GM18511 (cell line): Measurements from ENCODE around the gene HDAC1.
A peak's percentile ranks its signal among the peaks of the same experiment; 100 is the strongest.
"Not testable (repeated sequence)": the region's sequence is repeated elsewhere in the genome, so short reads cannot be mapped to it uniquely, and the experiment has no call there.

Experiments
- ATAC-seq: cut with Tn5 transposase; IDR thresholded peaks from one replicate; pipeline ENCODE4 v1.9.1; 2021; ENCODE audit warnings: mild to moderate bottlenecking, moderate library complexity; ENCODE audit not compliant: unreplicated experiment

The HDAC1 gene

DNA sequence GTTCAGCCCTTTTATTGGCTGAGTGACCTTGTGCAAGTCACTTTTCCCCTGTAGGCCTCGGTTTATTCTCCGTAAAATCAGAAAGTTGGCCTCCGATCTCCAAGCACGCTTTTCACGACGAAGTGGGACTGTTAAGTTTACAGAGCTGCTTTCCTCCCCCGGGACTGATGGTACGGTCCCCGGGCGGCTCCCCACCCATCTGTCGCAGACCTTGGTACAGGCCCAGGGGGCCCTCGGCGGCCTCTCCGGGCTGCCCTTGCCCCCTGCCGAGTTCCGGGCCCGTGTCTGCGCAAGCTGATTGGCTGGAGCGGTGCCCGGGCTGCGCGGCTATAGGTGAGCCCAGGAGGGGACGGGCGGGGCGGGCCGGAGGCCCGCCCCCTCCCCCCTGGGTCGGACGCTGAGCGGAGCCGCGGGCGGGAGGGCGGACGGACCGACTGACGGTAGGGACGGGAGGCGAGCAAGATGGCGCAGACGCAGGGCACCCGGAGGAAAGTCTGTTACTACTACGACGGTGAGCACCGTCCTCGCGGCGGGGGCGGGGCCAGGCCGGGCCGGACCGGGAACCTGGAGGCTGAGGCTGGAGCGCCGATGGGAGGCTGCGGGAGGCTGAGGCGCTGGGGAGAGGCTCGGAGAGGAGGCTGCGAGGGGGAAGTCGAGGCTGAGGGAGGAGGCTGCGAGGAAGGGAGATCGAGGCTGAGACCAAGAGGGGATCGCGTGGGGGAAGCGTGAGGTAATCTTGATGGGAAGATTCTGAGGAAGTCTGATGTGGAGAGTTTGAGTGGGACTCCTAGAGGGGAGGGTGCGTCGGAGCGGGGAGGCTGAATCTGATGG lies at the start of gene HDAC1:
Gene HDAC1 (plus strand): TSS at position 376 of the 831 bp plus-strand sequence. CDS start 87 bp downstream, at position 463.
- peak; percentile 96 for ATAC-seq

DNA sequence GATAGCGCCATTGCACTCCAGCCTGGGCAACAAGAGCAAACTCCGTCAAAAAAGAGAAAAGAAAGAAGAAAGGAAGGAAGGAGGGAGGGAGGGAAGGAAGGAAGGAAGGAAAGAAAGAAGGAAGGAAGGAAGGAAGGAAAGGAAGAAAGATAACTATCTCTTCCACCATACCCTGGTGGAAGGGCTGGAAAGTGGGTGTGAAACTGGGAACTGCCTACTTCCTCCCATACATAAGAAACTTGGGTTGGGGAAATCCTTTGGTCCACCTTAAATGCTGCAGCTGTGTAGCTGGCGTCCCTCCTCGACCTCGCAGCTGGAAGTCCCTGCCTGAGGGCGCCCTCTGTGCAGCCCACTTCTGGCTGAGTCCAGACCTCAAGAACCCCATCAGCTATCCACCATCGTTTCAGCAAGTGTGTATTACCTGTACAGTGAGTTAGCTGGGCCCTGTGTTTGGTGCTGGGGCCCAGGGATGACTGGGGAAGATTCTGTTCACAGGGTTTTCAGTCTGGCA lies 49.5 kb upstream of the HDAC1 start:
- ATAC-seq, result no peak

DNA sequence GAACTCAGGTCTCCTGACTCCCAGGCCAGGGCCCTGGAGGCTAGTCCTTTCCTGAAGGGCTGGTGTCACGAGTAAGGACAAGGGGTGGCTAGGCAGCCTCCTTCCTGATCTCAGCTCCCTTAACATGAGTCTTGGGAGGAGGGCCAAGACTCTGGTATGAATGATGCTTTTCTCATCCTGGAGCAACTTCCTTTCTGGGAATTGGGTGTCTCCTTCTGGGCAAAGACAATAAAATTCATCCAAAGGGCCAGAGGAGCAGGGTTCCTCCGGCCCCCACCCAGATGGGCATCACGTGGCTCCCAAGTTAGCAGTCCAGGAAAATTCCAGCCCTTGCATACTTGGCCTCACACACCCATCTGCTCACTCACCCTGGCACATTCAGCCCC lies 45.0 kb upstream of the HDAC1 start, which contains the start of gene FAM167B:
Gene FAM167B (plus strand): TSS at position 335 of the 386 bp plus-strand sequence. CDS start 200 bp downstream, outside the sequence.
- ATAC-seq, result no peak

DNA sequence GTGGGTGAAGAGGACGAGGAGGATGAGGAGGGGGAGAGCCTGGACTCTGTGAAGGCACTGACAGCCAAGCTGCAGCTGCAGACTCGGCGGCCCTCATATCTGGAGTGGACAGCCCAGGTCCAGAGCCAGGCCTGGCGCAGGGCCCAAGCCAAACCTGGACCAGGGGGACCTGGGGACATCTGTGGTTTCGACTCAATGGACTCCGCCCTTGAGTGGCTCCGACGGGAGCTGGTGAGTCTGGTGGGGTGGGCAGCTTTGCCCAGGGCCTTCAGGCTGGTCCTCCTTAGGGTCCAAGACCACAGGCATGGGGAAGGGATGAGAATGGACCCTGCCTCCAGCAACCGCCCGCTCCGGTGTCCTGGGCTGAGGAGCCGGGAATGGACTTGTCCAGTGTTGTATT lies 44.4 kb upstream of the HDAC1 start:
- no peak for ATAC-seq

DNA sequence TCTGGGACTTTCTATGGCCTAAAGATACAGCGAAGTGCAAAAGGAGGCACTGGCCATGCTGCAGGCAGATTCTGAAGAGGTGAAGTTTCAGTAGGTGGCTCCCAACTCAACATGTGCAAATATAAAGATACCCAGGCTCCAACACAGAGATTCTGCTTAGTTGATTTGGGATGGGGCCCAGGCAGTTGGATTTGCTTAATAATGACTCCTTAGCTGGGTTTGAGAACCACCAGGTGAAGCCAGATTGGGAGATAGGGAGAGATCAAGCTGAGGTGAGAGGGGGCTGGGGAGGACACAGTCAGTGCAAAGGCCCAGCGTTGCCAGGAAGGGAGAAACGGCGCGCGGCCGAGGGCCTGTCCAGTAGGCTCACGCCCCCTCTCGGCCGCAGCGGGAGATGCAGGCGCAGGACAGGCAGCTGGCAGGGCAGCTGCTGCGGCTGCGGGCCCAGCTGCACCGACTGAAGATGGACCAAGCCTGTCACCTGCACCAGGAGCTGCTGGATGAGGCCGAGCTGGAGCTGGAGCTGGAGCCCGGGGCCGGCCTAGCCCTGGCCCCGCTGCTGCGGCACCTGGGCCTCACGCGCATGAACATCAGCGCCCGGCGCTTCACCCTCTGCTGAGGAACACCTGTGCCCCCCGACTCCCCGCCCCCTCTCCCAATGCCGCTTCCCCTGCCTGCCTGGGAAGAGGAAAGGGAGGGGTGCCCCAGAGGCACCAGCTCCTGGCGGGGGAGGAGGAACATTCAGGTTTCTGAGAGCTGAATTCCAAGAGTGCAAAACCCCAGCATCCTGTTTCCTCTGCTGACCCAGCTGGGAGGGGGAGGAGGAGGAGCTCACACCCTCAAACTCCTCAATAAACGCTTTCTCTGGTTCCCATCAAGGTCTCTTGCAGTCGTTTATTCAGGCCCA lies 43.6 kb upstream of the HDAC1 start:
- no peak for ATAC-seq

DNA sequence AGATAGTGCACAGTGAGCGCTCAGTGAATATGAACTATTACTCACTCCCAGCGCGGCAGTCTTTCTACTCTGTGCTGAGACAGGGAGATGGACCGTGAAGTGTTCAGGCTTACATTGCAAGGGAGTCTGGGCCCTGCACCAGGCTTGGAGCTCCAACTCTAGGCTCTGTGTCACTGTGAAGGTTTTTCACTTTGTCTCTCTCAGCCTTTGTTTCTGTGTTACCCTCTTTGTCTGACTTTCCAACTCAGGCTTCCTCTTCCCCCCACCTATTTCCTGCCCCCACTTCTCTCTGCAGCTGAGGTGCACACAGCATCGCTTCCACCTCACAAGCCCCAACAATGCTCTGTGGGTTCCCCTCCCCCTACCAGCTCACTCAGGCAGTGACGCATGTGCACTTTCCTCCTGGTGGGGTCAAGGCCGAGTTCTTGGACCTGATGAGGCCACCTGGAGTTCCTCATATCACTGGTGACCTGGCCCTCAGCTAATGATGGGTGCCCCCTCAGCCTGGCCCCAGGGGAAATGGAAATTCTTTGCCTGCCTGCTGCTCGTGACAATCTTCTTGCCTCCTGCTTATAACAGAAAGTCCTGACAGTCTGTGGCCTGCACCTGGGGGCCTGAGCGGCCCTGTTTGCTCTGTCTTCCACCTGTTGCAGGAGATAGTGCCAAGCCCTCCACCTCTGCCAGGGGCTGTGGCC lies 41.9 kb upstream of the HDAC1 start:
- ATAC-seq, result peak; percentile 67

DNA sequence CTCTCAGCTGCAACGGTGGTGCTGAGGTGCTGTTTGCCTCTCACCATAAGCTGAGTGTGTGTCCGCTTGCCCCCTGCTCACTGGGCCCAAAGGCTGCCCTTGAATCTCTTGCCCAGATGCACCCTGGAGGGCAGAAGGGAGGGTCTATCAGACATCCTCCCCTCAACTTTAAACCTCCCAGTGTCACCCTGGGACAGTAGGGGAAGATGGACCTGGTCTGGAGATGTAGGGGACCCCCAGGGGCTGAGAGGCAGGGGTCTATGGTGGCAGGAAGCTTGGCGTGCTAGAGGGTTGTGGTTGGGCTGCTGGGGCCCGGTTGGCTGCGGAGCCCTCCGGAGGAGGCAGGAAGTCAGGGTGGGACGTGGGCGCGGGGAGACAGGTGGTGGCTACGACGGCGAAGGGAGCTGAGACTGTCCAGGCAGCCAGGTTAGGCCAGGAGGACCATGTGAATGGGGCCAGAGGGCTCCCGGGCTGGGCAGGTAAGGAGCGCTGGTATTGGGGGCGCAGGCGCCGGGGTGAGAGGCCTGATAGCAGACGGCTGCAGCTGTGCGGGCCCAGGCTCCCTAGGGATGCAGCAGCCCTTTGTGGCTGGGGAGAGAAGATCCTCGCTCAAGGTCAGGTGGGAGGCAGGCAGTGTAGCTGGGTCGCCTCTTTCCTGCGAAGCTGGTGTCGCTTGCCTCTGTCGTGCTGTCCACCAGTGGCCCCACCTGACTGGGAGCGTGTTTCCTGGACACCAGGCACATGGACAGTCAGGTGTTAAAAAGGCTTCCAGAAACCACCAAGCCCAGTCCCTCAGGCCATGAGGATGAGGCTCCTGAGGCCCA lies 40.8 kb upstream of the HDAC1 start, which contains the start of gene LCK:
Gene LCK (plus strand): TSS at position 373 of the 824 bp plus-strand sequence. CDS start 23,065 bp downstream, outside the sequence.
- no peak for ATAC-seq

DNA sequence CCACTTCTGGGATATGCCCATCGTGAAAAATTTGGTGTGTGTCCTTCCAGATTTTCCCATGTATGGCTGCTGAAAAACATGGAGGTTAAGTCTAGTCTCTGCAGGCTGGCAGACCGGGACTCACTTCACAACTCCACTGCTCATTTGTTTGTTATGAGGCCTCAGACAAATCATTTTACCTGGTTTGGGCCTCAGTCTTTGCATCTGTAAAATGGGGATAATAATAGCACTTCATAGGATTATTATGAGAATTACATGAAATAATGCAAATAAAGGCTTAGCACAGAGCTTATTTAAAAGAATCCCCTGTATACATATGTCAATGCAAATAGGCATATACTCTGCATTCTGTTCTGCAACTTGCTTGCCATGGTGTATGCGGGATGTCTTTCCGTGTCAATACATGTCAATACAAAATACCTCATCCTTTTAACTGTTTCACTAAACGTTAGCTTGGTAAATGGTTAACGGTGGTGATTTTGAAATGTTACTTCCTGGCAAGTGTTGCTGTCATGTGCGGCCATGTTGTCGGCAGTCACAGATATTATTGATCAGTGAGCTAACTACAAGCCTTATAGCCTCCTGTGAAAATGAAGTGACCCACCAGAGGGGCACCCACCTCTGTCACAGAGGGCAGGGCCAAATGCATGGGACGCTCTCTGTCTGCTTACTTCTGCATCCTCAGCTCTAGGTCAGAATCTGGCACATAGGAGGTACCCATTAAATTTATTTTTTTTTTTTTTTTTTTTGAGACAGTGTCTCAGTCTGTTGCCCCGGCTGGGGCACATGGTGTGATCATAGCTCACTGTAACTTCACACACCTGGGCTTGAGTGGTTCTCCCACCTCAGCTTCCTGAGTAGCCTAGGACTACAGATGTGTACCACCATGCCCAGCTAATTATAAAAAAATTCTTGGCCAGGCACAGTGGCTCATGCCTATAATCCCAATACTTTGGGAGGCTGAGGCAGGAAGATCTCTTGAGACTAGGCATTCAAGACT lies 36.5 kb upstream of the HDAC1 start:
- no peak for ATAC-seq

DNA sequence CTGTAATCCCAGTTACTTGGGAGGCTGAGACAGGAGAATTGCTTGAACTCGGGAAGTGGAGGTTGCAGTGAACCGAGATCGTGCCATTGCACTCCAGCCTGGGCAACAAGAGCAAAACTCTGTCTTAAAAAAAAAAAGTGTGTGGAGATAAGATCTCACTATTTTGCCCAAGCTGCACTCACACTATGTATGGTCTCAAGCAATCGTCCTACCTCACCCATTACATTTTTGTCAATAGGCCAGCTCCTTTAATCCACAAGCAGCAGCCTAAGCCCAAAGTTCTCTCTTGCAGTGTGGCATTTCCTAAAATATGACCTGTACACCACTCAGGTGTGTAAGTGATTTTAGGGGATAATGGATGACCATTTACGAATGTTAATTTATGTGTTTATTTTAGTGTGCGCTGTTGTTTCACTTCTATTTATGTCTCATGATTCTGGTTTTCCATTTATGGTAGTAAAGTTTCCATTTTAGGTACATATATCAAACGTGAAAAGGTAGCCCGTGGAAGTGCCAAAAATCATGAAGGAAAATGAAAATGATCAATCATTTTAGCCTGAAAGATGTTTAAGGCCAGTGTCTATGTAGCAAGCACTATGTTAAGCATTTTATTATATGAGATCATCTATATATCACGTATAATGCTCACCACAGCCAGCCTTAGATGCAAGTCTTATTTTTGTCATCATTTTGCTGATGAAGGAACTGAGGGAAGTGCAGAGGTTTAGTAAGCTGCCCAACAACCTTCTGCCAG lies 35.2 kb upstream of the HDAC1 start:
- ATAC-seq, result no peak

DNA sequence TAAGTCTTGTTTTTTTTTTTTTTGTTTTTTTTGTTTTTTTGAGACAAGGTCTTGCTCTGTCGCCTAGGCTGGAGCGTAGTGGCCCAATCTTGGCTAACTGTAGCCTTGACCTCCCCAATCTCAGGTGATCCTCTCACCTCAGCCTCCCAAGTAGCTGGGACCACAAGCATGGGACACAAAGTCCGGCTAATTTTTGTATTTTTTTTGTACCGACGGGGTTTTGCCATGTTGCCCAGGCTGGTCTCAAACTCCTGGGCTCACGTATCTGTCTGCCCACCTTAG lies 34.7 kb upstream of the HDAC1 start:
- no peak for ATAC-seq

DNA sequence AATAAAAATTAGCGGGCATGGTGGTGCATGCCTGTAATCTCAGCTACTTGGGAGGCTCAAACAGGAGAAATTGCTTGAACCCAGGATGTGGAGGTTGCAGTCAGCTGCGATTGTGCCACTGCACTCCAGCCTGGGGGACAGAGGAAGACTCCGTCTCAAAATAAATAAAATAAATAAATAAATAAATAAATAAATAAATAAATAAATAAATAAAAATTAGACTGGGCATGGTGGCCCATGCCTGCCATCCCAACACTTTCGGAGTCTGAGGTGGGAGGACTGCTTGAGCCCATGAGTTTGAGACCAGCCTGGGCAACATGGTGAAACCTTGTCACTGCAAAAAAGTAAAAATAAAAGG lies 28.7 kb upstream of the HDAC1 start:
- not testable (repeated sequence) for ATAC-seq

DNA sequence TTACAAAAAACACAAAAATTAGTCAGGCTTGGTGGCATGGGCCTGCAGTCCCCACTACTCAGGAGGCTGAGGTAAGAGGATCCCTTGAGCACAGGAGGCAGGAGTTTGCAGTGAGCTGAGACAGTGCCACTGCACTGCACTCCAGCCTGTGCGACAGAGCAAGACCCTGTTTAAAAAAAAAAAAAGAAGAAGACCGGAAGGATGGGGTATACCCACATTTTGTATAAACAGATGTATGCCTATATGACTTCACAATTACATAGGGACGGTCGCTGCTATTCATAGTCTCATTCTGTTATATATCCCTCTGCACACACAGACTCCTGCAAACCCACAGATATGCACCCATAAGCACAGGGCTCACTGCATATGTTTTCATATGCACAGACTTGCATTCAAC lies 28.1 kb upstream of the HDAC1 start:
- ATAC-seq, result no peak

DNA sequence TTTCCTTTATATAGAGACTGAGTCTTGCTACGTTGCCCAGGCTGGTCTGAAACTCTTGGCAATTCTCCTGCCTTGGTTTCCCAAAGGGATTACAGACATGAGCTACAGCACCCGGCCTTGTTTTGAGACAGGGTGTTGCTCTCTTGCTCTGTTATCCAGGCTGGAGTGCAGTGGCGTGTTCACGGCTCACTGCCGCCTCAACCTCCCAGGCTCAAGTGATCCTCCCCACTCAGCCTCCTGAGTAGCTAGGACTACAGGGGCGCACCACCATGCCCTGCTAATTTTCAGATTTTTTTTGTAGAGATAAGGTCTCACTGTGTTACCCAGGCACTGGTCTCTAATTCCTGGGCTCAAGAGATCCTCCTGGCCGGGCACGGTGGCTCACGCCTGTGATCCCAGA lies 26.0 kb upstream of the HDAC1 start:
- no peak for ATAC-seq

DNA sequence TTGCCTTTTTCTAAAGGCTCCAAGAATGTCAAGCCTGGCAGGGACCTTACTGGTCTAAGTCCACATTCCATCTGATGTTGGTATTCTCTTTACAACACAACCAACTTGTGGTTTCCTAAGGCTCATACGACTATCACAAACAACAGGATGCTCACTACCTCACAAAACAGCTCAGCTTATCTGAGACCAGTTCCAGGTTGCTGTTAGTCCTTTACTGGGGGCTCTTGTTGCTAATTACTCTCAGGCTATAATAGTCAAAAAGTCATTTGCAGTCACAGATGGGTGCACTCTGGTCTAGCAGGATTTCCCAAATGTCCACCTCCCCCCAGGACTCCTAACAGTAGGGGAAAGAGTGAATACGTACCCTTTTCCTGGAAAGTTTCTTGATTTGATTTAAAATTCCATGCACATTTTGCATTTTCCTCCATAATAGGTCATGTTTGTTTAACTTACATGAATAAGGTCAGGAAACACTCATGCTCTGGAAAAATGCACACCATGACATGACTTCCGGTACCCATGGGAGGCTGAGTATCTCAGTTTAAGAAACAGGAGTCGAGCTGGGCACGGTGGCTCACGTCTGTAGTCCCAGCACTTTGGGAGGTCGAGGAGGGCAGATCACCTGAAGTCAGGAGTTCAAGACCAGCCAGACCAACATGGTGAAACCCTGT lies 24.8 kb upstream of the HDAC1 start:
- ATAC-seq, result no peak

DNA sequence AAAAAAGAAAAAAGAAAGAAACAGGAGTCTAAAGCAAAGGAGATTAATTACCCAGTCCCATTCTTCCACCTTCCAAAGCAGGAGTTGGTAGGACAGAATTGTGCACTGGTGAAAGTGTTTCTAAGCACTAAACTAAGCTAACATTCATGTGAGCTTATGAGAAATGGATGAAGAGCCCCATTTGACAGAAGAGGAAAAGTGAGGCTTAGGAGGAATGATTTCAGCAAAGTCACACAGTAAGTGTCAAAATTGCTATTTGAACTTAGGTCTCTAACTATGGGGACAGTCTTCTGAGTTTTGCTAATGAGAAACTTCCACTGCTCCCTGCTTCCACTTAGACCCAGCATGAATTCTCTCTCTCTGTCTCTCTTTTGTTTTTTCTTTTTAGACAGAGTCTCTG lies 22.1 kb upstream of the HDAC1 start:
- ATAC-seq, result no peak

DNA sequence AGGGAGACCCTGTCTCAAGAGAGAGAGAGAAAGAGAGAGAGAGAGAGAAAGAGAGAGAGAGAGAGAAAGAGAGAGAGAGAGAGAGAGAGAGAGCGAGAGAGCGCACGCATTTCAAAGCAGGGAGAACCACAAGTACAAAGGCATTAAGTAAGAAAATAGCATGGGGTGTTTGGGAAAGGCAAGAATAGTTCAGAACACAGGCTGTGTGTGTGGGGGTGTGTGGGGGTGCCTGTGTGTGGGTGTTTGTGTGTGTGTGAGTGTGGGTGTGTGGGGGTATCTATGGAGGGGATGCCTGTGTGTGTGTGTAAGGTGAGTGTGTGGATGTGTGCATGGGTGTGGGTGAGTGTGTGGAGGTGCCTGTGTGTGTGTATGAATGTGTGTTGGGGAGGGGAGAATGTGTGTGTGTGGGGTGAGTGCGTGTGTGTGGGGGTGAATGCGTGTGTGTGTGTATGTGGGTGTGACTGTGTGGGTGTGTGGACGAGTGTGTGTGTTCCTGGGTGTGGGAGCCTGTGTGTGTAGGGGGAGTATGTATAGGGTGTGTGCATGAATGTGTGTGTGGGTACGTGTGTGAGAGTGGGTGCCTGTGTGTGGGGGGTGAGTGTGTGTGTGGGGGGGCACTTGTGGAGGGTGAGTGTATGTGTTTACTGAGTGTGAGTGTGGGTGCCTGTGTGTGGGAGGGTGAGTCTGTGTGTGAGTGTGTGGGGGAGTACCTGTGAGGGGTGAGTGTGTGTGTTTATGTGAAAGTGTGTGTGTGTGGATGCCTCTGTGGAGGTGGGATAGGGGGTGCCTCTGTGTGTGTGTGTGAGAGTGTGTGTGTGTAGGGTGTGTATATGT lies 19.1 kb upstream of the HDAC1 start:
- no peak for ATAC-seq
